Occipital lobe (tissue), 2 donors: ENCODE measurements around the gene ZSWIM6. TPM values are rescaled to one million over a fixed set of nuclear protein-coding genes. Genes with fewer than 3 reads are reported as not detected.

Experiments used
- DNase-seq: peaks from one replicate; lab custom pipeline; 2025; lab: John Stamatoyannopoulos, UW
- total RNA-seq: library from RNA; depleted of rRNA; stranded (reverse); fragments of >200 nt; gene quantifications from one replicate; pipeline ENCODE4 v1.2.3, GENCODE V29; 2014

ZSWIM6 gene
- total RNA-seq, 1 donor from 2014 or later: 57.4 TPM

- DNase-seq: no peak
Observed at GRCh38 chr5:61479850-61480614, 148.0 kb downstream of the ZSWIM6 start.

GRCh38 chr5:61482980-61483379 lies 150.9 kb downstream of the ZSWIM6 start:
- no peak for DNase-seq

- no peak for DNase-seq
Observed at GRCh38 chr5:61486476-61486875, 154.4 kb downstream of the ZSWIM6 start.

GRCh38 chr5:61489574-61489973 lies 157.5 kb downstream of the ZSWIM6 start:
- no peak for DNase-seq

- DNase-seq: no peak
Observed at GRCh38 chr5:61491861-61492260, 159.8 kb downstream of the ZSWIM6 start.

GRCh38 chr5:61493973-61494372 lies 161.9 kb downstream of the ZSWIM6 start:
- DNase-seq: no peak

- DNase-seq: no peak
Observed at GRCh38 chr5:61496446-61496845, 164.4 kb downstream of the ZSWIM6 start.

GRCh38 chr5:61496860-61497259 lies 164.8 kb downstream of the ZSWIM6 start:
- DNase-seq: no peak

- no peak for DNase-seq
Observed at GRCh38 chr5:61498121-61498520, 166.1 kb downstream of the ZSWIM6 start.

GRCh38 chr5:61501971-61502370 lies 169.9 kb downstream of the ZSWIM6 start:
- DNase-seq: no peak

GRCh38 chr5:61504143-61504770 lies 172.2 kb downstream of the ZSWIM6 start:
- DNase-seq: no peak

GRCh38 chr5:61505281-61505680 lies 173.2 kb downstream of the ZSWIM6 start:
- no peak for DNase-seq

- no peak for DNase-seq
Observed at GRCh38 chr5:61507232-61507631, 175.2 kb downstream of the ZSWIM6 start.

GRCh38 chr5:61516946-61517345 lies 184.9 kb downstream of the ZSWIM6 start:
- no peak for DNase-seq

GRCh38 chr5:61519728-61520277 lies 187.7 kb downstream of the ZSWIM6 start:
- DNase-seq: no peak

GRCh38 chr5:61523073-61523472 lies 191.0 kb downstream of the ZSWIM6 start:
- no peak for DNase-seq

- DNase-seq: no peak
Observed at GRCh38 chr5:61523997-61524396, 191.9 kb downstream of the ZSWIM6 start.

GRCh38 chr5:61525512-61526206 lies 193.6 kb downstream of the ZSWIM6 start:
- DNase-seq: no peak

GRCh38 chr5:61526207-61526519 lies 194.1 kb downstream of the ZSWIM6 start:
- no peak for DNase-seq

- DNase-seq: no peak
Observed at GRCh38 chr5:61532983-61533382, 200.9 kb downstream of the ZSWIM6 start.

GRCh38 chr5:61534481-61535267 lies 202.6 kb downstream of the ZSWIM6 start:
- no peak for DNase-seq

GRCh38 chr5:61535828-61536227 lies 203.8 kb downstream of the ZSWIM6 start:
- no peak for DNase-seq
